Measurements from ENCODE around the gene ZBBX. TPM values are rescaled to one million over a fixed set of nuclear protein-coding genes. Genes with fewer than 3 reads are reported as not detected.
"Not testable (repeated sequence)": the region's sequence is repeated elsewhere in the genome, so short reads cannot be mapped to it uniquely, and the experiment has no call there.

ZBBX gene
- polyA plus RNA-seq: not detected

- peak within 1 kb of the TSS; percentile 18 to 79 (median 62) for H3K27ac Mint-ChIP-seq
- H3K27me3 Mint-ChIP-seq (ENCODE audit: low read depth in 3 of 3): peaks cover 4 to 20% (median 9%) of the 10 kb centered on the region in 3 donors
These were observed at the start of gene ZBBX for GRCh38 chr3:167380004-167380689. Gene ZBBX (minus strand): TSS chr3:167380297. CDS start chr3:167372901, 7,396 bp downstream.

GRCh38 chr3:167426962-167427361 lies 46.9 kb upstream of the ZBBX start:
- not testable (repeated sequence) for H3K4me1 Mint-ChIP-seq, H3K4me3 Mint-ChIP-seq, H3K27ac Mint-ChIP-seq, DNase-seq, H3K9me3 Mint-ChIP-seq, H3K36me3 Mint-ChIP-seq
- H3K27me3 Mint-ChIP-seq (ENCODE audit: low read depth in 3 of 3): peaks cover 0 to 11% (median 2%) of the 10 kb centered on the region in 3 donors

More at GRCh38 chr3:167380004-167380689, at the start of gene ZBBX:
- peaks cover 8 to 17% of the 10 kb centered on the region in 2 donors for H3K4me1 Mint-ChIP-seq
- H3K36me3 Mint-ChIP-seq: no peaks in the 10 kb centered on the region
- peak; percentile 76 to 79 (median 77) for DNase-seq
- H3K4me3 Mint-ChIP-seq: peak within 1 kb of the TSS; percentile 62 to 84 (median 81)
- H3K9me3 Mint-ChIP-seq: peaks cover 0 to 3% (median 0%) of the 10 kb centered on the region in 6 donors

GRCh38 chr3:167422396-167422795 lies 42.3 kb upstream of the ZBBX start:
- DNase-seq; H3K4me1 Mint-ChIP-seq; H3K27ac Mint-ChIP-seq; H3K9me3 Mint-ChIP-seq; H3K36me3 Mint-ChIP-seq; H3K27me3 Mint-ChIP-seq (ENCODE audit: low read depth in 3 of 3); H3K4me3 Mint-ChIP-seq: not testable (repeated sequence)

GRCh38 chr3:167409611-167410010 lies 29.5 kb upstream of the ZBBX start:
- no peak overlapping the region for H3K4me3 Mint-ChIP-seq
- H3K4me1 Mint-ChIP-seq: no peaks in the 10 kb centered on the region

GRCh38 chr3:167406876-167407492 lies 26.9 kb upstream of the ZBBX start:
- no peaks in the 10 kb centered on the region for H3K9me3 Mint-ChIP-seq
- H3K4me3 Mint-ChIP-seq: no peak overlapping the region
- H3K36me3 Mint-ChIP-seq: no peaks in the 10 kb centered on the region
- H3K27me3 Mint-ChIP-seq (ENCODE audit: low read depth in 3 of 3): peaks cover 0 to 2% (median 0%) of the 10 kb centered on the region in 3 donors
- H3K27ac Mint-ChIP-seq: no peak overlapping the region
- no peaks in the 10 kb centered on the region for H3K4me1 Mint-ChIP-seq
- DNase-seq: no peak

More at GRCh38 chr3:167409611-167410010, 29.5 kb upstream of the ZBBX start:
- no peaks in the 10 kb centered on the region for H3K27me3 Mint-ChIP-seq (ENCODE audit: low read depth in 3 of 3)
- DNase-seq: no peak
- H3K27ac Mint-ChIP-seq: no peak overlapping the region
- no peaks in the 10 kb centered on the region for H3K9me3 Mint-ChIP-seq
- H3K36me3 Mint-ChIP-seq: no peaks in the 10 kb centered on the region

- no peaks in the 10 kb centered on the region for H3K36me3 Mint-ChIP-seq
- H3K4me1 Mint-ChIP-seq: no peaks in the 10 kb centered on the region
- H3K27ac Mint-ChIP-seq: no peak overlapping the region
- no peaks in the 10 kb centered on the region for H3K9me3 Mint-ChIP-seq
- H3K27me3 Mint-ChIP-seq (ENCODE audit: low read depth in 3 of 3): peaks cover 0 to 2% (median 1%) of the 10 kb centered on the region in 3 donors
- DNase-seq: no peak
- H3K4me3 Mint-ChIP-seq: no peak overlapping the region
These were observed 17.7 kb upstream of the ZBBX start for GRCh38 chr3:167397826-167398225.

GRCh38 chr3:167396075-167396474 lies 16.0 kb upstream of the ZBBX start:
- Mint-ChIP-seq H3K27ac (no peak overlapping the region), H3K27me3 (ENCODE audit: low read depth in 3 of 3) (peaks cover 0 to 1% (median 0%) of the 10 kb centered on the region in 3 donors), H3K36me3 (no peaks in the 10 kb centered on the region), H3K4me1 (no peaks in the 10 kb centered on the region), H3K9me3 (no peaks in the 10 kb centered on the region), H3K4me3 (no peak overlapping the region)
- no peak for DNase-seq

- Mint-ChIP-seq H3K27me3 (ENCODE audit: low read depth in 3 of 3) (peaks cover 0 to 3% (median 2%) of the 10 kb centered on the region in 3 donors), H3K4me1 (no peaks in the 10 kb centered on the region), H3K9me3 (peaks cover 0 to 1% (median 0%) of the 10 kb centered on the region in 6 donors), H3K4me3 (no peak overlapping the region), H3K36me3 (no peaks in the 10 kb centered on the region), H3K27ac (no peak overlapping the region)
- DNase-seq: no peak
These were observed 13.9 kb upstream of the ZBBX start for GRCh38 chr3:167394003-167394402.

- H3K4me1 Mint-ChIP-seq: peaks cover 8 to 17% of the 10 kb centered on the region in 2 donors
- H3K27me3 Mint-ChIP-seq (ENCODE audit: low read depth in 3 of 3): peaks cover 4 to 21% (median 9%) of the 10 kb centered on the region in 3 donors
- H3K9me3 Mint-ChIP-seq: peaks cover 0 to under 1% (median 0%) of the 10 kb centered on the region in 6 donors
- no peak for DNase-seq
- H3K4me3 Mint-ChIP-seq: no peak overlapping the region
- H3K27ac Mint-ChIP-seq: no peak overlapping the region
- no peaks in the 10 kb centered on the region for H3K36me3 Mint-ChIP-seq
These were observed 2.1 kb upstream of the ZBBX start for GRCh38 chr3:167382155-167382554.

- Mint-ChIP-seq H3K36me3 (no peaks in the 10 kb centered on the region), H3K4me1 (peaks cover 5 to 11% of the 10 kb centered on the region in 2 donors), H3K27me3 (ENCODE audit: low read depth in 3 of 3) (peaks cover 3 to 22% (median 7%) of the 10 kb centered on the region in 3 donors), H3K9me3 (peaks cover 0 to 3% (median 0%) of the 10 kb centered on the region in 6 donors), H3K27ac (no peak overlapping the region), H3K4me3 (no peak overlapping the region)
- no peak for DNase-seq
These were observed 4.6 kb downstream of the ZBBX start for GRCh38 chr3:167375478-167375877.

GRCh38 chr3:167372138-167372537 lies 8.0 kb downstream of the ZBBX start:
- Mint-ChIP-seq H3K4me3 (no peak overlapping the region), H3K9me3 (peaks cover 0 to 4% (median 0%) of the 10 kb centered on the region in 6 donors), H3K4me1 (no peaks in the 10 kb centered on the region), H3K27ac (no peak overlapping the region), H3K36me3 (no peaks in the 10 kb centered on the region), H3K27me3 (ENCODE audit: low read depth in 3 of 3) (peaks cover 0 to 7% (median 4%) of the 10 kb centered on the region in 3 donors)
- no peak for DNase-seq

- Mint-ChIP-seq H3K9me3 (peaks cover 0 to 4% (median 3%) of the 10 kb centered on the region in 6 donors), H3K36me3 (no peaks in the 10 kb centered on the region), H3K27ac (no peak overlapping the region), H3K4me1 (no peaks in the 10 kb centered on the region), H3K4me3 (no peak overlapping the region), H3K27me3 (ENCODE audit: low read depth in 3 of 3) (peaks cover 0 to 2% (median 0%) of the 10 kb centered on the region in 3 donors)
- no peak for DNase-seq
These were observed 18.1 kb downstream of the ZBBX start for GRCh38 chr3:167361948-167362347.

GRCh38 chr3:167361306-167361705 lies 18.8 kb downstream of the ZBBX start:
- peaks cover 0 to 9% (median 3%) of the 10 kb centered on the region in 6 donors for H3K9me3 Mint-ChIP-seq
- H3K4me3 Mint-ChIP-seq: no peak overlapping the region
- DNase-seq: no peak
- peaks cover 0 to 2% (median 0%) of the 10 kb centered on the region in 3 donors for H3K27me3 Mint-ChIP-seq (ENCODE audit: low read depth in 3 of 3)
- H3K4me1 Mint-ChIP-seq: no peaks in the 10 kb centered on the region
- H3K36me3 Mint-ChIP-seq: no peaks in the 10 kb centered on the region
- no peak overlapping the region for H3K27ac Mint-ChIP-seq

- peaks cover 0 to 9% (median 5%) of the 10 kb centered on the region in 6 donors for H3K9me3 Mint-ChIP-seq
- no peaks in the 10 kb centered on the region for H3K36me3 Mint-ChIP-seq
- no peak overlapping the region for H3K27ac Mint-ChIP-seq
- no peak overlapping the region for H3K4me3 Mint-ChIP-seq
- DNase-seq: no peak
- H3K27me3 Mint-ChIP-seq (ENCODE audit: low read depth in 3 of 3): peaks cover 0 to 2% (median 0%) of the 10 kb centered on the region in 3 donors
- H3K4me1 Mint-ChIP-seq: no peaks in the 10 kb centered on the region
These were observed 24.7 kb downstream of the ZBBX start for GRCh38 chr3:167355446-167355845.

All from immature natural killer cell (primary cell).